GM12864 (cell line): ENCODE measurements around the gene ZNF318.
A peak's percentile ranks its signal among the peaks of the same experiment; 100 is the strongest.
"Not testable (repeated sequence)": the region's sequence is repeated elsewhere in the genome, so short reads cannot be mapped to it uniquely, and the experiment has no call there.

Experiments
- DNase-seq: peaks from one replicate; pipeline ENCODE4 v3.0.0-alpha.2; 2011; ENCODE audit warnings: low read depth
- H3K4me3 ChIP-seq: 2 replicates; pipeline ENCODE4 v1.5.1; 2011; ENCODE audit warnings: mild to moderate bottlenecking, low read depth, low read length, control low read depth
- TF ChIP-seq, protein P1 (sequence below): IDR thresholded peaks from 2 replicates; pipeline ENCODE4 v1.5.1; 2011; ENCODE audit warnings: low read depth, mild to moderate bottlenecking, moderate library complexity, low read length, control low read depth, inconsistent platforms; ENCODE audit errors: missing control alignments

ZNF318 gene

GRCh38 chr6:43394982-43395381, 25.5 kb upstream of the ZNF318 start:
- no peak for DNase-seq
- no peak overlapping the region for H3K4me3 ChIP-seq
- TF ChIP-seq, protein P1, sequence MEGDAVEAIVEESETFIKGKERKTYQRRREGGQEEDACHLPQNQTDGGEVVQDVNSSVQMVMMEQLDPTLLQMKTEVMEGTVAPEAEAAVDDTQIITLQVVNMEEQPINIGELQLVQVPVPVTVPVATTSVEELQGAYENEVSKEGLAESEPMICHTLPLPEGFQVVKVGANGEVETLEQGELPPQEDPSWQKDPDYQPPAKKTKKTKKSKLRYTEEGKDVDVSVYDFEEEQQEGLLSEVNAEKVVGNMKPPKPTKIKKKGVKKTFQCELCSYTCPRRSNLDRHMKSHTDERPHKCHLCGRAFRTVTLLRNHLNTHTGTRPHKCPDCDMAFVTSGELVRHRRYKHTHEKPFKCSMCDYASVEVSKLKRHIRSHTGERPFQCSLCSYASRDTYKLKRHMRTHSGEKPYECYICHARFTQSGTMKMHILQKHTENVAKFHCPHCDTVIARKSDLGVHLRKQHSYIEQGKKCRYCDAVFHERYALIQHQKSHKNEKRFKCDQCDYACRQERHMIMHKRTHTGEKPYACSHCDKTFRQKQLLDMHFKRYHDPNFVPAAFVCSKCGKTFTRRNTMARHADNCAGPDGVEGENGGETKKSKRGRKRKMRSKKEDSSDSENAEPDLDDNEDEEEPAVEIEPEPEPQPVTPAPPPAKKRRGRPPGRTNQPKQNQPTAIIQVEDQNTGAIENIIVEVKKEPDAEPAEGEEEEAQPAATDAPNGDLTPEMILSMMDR, result no peak

GRCh38 chr6:43393602-43394001, 24.2 kb upstream of the ZNF318 start:
- DNase-seq, result no peak
- TF ChIP-seq, protein P1, result no peak
- peak overlapping the region; percentile 25 for H3K4me3 ChIP-seq

- DNase-seq, result not testable (repeated sequence)
Measured at GRCh38 chr6:43393133-43393532, 23.7 kb upstream of the ZNF318 start.

GRCh38 chr6:43391440-43392031, 22.1 kb upstream of the ZNF318 start:
- H3K4me3 ChIP-seq, result peak overlapping the region; percentile 16
- no peak for DNase-seq
- TF ChIP-seq, protein P1, result no peak

More at GRCh38 chr6:43393133-43393532, 23.7 kb upstream of the ZNF318 start:
- H3K4me3 ChIP-seq, result peak overlapping the region; percentile 25; the same call in 1 of the 2 replicates

GRCh38 chr6:43390753-43391439, 21.4 kb upstream of the ZNF318 start:
- H3K4me3 ChIP-seq, result peak overlapping the region; percentile 16; the same call in 1 of the 2 replicates
- not testable (repeated sequence) for DNase-seq

GRCh38 chr6:43389730-43390295, 20.4 kb upstream of the ZNF318 start:
- no peak overlapping the region for H3K4me3 ChIP-seq
- TF ChIP-seq, protein P1, result no peak
- no peak for DNase-seq

DNA sequence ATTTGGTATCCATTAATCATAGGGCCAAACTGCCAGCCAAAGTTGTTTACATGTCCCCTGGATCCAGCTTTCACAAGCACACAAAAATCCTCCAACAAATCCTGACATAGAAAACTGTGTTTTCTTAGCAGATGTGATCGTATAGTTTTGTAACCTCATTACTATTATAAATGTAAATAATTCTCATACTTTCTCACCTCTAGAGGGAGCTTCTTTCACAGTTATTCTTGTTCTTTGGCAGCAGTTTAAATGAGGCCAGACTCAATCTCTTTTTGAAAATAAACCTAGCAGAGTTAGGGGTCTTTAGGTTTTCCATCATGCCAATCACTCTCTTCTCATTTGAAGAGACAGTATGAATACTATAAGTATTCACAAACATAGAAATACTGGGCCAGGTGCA, 17.0 kb upstream of the ZNF318 start:
- DNase-seq, result no peak
- no peak overlapping the region for H3K4me3 ChIP-seq
- TF ChIP-seq, protein P1, result no peak
